ENCODE results near the gene MTFMT. TPM values are rescaled to one million over a fixed set of nuclear protein-coding genes. Genes with fewer than 3 reads are reported as not detected.

The MTFMT gene
- total RNA-seq, 4 donors from 2014 or later: 18.3 to 29.0 (median 23.7) TPM

DNA sequence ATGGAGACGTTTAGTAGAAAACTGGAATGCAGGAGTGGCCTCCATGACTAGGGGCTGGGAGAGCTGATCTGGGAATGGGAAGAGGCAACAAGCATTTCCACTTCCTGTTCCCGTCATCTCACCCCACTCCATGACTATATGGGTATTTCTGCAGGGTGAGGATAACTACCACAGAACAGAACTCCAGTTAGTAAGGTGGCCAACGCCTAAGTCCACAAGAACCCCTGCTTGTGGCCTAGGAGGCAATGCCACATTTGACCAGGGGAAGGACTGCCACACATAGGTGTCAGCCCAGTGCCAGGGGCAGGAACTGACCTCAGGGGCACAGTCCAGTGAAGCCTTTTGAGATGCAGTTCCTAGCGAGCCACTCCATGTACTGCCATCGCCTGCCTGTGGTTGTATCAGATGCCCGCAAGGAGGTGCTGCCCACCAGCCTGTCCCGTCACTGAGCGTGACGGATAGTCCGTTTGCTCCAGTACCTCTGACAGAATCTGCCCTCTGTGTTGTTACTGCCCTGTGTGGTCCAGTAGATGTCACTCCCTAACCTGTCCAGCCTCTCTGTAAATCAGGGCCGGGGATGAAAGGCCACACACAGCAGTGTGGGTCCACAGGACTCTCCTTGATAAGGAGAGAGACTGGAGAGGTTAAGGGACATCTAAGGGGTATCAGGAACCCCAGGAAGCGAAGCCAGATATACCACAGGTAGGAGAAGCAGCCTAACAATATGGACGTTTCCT lies 3.5 kb upstream of the MTFMT start:
- TF ChIP-seq, protein P1, sequence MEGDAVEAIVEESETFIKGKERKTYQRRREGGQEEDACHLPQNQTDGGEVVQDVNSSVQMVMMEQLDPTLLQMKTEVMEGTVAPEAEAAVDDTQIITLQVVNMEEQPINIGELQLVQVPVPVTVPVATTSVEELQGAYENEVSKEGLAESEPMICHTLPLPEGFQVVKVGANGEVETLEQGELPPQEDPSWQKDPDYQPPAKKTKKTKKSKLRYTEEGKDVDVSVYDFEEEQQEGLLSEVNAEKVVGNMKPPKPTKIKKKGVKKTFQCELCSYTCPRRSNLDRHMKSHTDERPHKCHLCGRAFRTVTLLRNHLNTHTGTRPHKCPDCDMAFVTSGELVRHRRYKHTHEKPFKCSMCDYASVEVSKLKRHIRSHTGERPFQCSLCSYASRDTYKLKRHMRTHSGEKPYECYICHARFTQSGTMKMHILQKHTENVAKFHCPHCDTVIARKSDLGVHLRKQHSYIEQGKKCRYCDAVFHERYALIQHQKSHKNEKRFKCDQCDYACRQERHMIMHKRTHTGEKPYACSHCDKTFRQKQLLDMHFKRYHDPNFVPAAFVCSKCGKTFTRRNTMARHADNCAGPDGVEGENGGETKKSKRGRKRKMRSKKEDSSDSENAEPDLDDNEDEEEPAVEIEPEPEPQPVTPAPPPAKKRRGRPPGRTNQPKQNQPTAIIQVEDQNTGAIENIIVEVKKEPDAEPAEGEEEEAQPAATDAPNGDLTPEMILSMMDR (IDR thresholded peaks at IDR 0.05; ENCODE audit: low read depth): no peak

DNA sequence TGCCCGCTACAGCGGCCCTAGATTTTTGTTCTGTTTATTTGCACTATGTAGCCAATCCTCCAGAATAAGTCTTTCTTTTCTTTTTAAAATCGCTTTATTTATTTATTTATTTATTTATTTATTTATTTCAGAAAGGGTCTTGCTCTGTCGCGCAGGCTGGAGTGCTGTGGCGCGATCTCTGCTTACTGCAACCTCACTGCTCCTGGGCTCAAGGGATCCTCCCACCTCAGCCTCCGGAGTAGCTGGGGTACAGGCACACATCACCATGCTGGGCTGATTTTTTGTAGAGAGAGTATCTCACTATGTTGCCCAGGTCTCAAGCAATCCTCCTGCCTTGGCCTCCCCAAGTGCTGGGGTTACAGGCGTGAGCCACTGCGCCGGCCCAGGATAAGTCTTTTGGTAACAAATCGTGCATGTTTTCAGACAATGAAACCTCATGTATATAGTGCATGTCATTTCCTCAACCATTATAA lies 333 bp upstream of the MTFMT start:
- TF ChIP-seq, protein P1 (IDR thresholded peaks at IDR 0.05; ENCODE audit: low read depth): no peak

DNA sequence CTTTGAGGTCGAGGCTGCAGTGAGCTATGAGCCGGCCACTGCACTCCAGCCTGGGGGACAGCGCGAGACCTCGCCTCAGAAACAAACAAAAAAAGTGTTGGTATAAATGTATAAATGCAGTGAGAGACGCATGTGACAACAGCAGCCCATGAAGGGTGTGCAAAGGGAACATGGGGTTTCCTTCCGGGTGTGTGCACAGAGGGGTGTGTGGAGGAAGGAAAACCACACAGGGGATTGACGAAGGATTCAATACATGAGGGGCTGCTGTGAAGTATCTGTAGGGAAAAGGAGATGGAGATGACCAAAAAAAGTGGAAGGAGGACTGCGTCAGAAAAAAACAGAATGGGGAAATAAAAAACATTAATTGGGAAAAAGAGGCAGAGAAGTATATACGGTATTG lies 1.1 kb downstream of the MTFMT start:
- TF ChIP-seq, protein P1 (IDR thresholded peaks at IDR 0.05; ENCODE audit: low read depth): no peak

DNA sequence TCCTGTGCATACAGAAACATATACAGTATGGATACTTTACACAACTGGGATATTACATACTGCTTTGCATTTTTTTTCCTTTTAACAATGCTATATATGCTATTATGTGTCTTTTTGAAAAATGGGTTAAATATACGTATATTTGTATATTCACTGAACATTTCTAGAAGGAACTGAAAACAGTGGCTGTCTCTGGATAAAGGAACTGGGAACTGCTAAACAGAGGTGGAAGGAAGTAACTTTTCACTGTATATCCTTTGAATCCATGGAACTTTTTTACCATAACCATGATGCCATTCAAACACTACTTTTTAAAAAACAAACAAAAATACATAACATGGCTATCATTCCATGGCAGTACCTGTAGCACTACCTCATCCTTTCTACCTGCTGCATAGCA lies 1.8 kb downstream of the MTFMT start:
- TF ChIP-seq, protein P1 (IDR thresholded peaks at IDR 0.05; ENCODE audit: low read depth): no peak

DNA sequence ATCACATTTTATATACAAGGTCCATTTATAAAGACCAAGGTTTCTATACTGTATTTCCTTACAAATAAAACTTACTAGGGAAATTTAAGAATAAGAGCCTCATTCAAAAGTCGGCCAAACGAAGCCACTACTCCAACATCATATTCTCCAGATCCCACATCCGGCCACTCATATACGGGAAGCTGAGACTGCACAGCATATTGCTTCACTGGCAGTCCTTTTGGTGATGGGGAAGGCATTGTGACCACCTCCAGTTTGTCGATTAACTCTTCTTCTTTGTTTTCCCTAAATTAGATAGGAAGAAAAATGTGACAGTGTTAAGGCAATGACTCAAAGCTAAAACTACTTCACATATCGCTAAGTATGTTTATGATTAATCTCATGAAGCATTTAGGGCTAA lies 2.7 kb downstream of the MTFMT start:
- TF ChIP-seq, protein P1 (IDR thresholded peaks at IDR 0.05; ENCODE audit: low read depth): no peak

DNA sequence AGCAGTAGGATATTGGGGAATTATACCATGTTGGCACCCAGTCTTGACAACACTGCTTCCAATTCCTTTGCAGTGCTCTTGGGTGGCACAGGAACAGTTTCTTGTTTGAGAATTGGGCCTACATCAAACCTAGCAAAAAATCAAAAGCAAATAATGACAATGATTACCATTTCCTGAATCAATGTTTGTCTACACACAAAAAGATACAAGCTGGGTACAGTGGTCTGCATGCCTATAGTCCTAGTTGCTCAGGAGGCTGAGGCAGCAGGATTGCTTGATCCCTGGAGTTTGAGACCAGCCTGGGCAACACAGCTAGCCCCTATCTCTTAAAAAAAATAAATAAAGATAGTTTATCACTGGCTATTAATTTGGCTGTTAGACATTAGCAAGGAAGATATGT lies 8.0 kb downstream of the MTFMT start:
- TF ChIP-seq, protein P1 (IDR thresholded peaks at IDR 0.05; ENCODE audit: low read depth): no peak

DNA sequence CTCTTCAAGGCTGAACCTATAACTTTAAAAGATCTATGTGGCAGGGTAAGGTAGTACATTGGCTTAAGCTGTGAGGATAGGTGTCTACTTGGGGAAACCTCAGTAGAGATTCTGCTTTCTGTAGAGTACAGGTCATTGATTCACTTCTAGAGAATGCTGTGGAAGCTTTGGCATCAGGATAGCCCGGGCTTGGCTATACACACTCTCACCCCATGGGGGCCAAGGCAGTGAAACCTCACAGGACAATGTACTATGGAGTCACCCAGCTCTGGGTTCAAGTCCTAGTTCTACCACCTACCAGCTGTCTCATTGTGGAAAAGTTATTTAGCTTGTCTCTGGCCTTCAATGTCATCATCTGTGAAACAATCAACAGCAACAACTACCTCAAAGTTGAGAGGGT lies 9.0 kb downstream of the MTFMT start:
- TF ChIP-seq, protein P1 (IDR thresholded peaks at IDR 0.05; ENCODE audit: low read depth): no peak

All from subcutaneous adipose tissue (tissue), 4 donors.